ENCODE results near the gene RYR1. TPM values are rescaled to one million over a fixed set of nuclear protein-coding genes. Genes with fewer than 3 reads are reported as not detected.

RYR1 gene
- total RNA-seq, 4 donors from 2014 or later: under 0.01 to 6.2 (median 3.5) TPM; not detected in 1

GRCh38 chr19:38392707-38393308 is 40.7 kb upstream of the RYR1 start:
- Histone ChIP-seq H3K4me1 (peaks cover 0 to 9% of the 10 kb centered on the region in 2 donors), H3K36me3 (no peaks in the 10 kb centered on the region), H3K4me3 (no peak overlapping the region), H3K27ac (no peak overlapping the region), H3K9me3 (no peaks in the 10 kb centered on the region), H3K27me3 (no peaks in the 10 kb centered on the region)
- DNase-seq: no peak
- intact Hi-C loops (cut with DNase I; ENCODE audit: low total_unique reads): no loop called here
- no peak for TF ChIP-seq POLR2A (IDR thresholded peaks at IDR 0.05)
- TF ChIP-seq, protein P1, sequence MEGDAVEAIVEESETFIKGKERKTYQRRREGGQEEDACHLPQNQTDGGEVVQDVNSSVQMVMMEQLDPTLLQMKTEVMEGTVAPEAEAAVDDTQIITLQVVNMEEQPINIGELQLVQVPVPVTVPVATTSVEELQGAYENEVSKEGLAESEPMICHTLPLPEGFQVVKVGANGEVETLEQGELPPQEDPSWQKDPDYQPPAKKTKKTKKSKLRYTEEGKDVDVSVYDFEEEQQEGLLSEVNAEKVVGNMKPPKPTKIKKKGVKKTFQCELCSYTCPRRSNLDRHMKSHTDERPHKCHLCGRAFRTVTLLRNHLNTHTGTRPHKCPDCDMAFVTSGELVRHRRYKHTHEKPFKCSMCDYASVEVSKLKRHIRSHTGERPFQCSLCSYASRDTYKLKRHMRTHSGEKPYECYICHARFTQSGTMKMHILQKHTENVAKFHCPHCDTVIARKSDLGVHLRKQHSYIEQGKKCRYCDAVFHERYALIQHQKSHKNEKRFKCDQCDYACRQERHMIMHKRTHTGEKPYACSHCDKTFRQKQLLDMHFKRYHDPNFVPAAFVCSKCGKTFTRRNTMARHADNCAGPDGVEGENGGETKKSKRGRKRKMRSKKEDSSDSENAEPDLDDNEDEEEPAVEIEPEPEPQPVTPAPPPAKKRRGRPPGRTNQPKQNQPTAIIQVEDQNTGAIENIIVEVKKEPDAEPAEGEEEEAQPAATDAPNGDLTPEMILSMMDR (IDR thresholded peaks at IDR 0.05): no peak

- DNase-seq: no peak
- Histone ChIP-seq H3K27ac (no peak overlapping the region), H3K9me3 (no peaks in the 10 kb centered on the region), H3K4me3 (no peak overlapping the region), H3K4me1 (no peaks in the 10 kb centered on the region), H3K36me3 (no peaks in the 10 kb centered on the region), H3K27me3 (peaks cover 0 to 12% of the 10 kb centered on the region in 2 donors)
- intact Hi-C loops (cut with DNase I; ENCODE audit: low total_unique reads): no loop called here
- TF ChIP-seq POLR2A (IDR thresholded peaks at IDR 0.05): no peak
- TF ChIP-seq, protein P1 (IDR thresholded peaks at IDR 0.05): no peak
Measured at GRCh38 chr19:38394488-38394887, 39.0 kb upstream of the RYR1 start.

- intact Hi-C loops (cut with DNase I; ENCODE audit: low total_unique reads): no loop called here
- Histone ChIP-seq H3K27me3 (peaks cover 0 to 13% of the 10 kb centered on the region in 2 donors), H3K27ac (no peak overlapping the region), H3K4me3 (no peak overlapping the region), H3K9me3 (no peaks in the 10 kb centered on the region), H3K36me3 (no peaks in the 10 kb centered on the region), H3K4me1 (no peaks in the 10 kb centered on the region)
- TF ChIP-seq POLR2A (IDR thresholded peaks at IDR 0.05): no peak
- TF ChIP-seq, protein P1 (IDR thresholded peaks at IDR 0.05): no peak
- no peak for DNase-seq
Measured at GRCh38 chr19:38395381-38396114, 37.9 kb upstream of the RYR1 start.

DNA sequence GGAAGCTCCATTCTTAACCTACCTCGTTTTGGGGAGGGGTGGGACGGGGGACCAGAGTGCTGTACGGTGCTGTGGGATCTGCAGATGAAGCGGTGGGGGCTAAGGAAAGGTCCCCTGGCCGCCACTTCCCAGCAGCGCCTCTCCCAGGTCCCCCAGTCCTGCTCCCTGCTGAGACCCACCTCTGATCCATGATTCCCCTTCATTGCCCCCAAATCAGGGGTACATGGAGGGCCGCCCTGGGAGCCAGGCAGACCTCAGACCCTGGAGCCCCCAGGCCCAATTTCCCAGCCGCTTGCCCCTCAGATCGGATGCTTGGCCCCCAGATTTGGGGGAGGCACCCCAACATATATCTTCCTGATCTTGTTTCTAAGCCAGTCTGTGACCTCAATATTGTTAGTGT is 34.4 kb upstream of the RYR1 start:
- Histone ChIP-seq H3K36me3 (no peaks in the 10 kb centered on the region), H3K27me3 (peaks cover 0 to 13% of the 10 kb centered on the region in 2 donors), H3K4me1 (no peaks in the 10 kb centered on the region), H3K27ac (no peak overlapping the region), H3K4me3 (no peak overlapping the region), H3K9me3 (no peaks in the 10 kb centered on the region)
- no peak for DNase-seq
- TF ChIP-seq, protein P1 (IDR thresholded peaks at IDR 0.05): no peak
- no peak for TF ChIP-seq POLR2A (IDR thresholded peaks at IDR 0.05)
- intact Hi-C loops (cut with DNase I; ENCODE audit: low total_unique reads): no loop called here

- H3K4me1 ChIP-seq: no peaks in the 10 kb centered on the region
- H3K27me3 ChIP-seq: peaks cover 0 to 13% of the 10 kb centered on the region in 2 donors
- intact Hi-C loops (cut with DNase I; ENCODE audit: low total_unique reads): no loop called here
- TF ChIP-seq POLR2A (IDR thresholded peaks at IDR 0.05): no peak
- TF ChIP-seq, protein P1 (IDR thresholded peaks at IDR 0.05): no peak
- no peak overlapping the region for H3K4me3 ChIP-seq
- H3K36me3 ChIP-seq: no peaks in the 10 kb centered on the region
- no peak overlapping the region for H3K27ac ChIP-seq
- DNase-seq: no peak
- H3K9me3 ChIP-seq: no peaks in the 10 kb centered on the region
Measured at GRCh38 chr19:38399537-38399936, 34.0 kb upstream of the RYR1 start.
